HG02870 (cell line): ENCODE data around the gene HAPLN1.

Experiments used
- ATAC-seq: cut with Tn5 transposase; IDR thresholded peaks from one replicate; pipeline ENCODE4 v1.9.1; 2021; ENCODE audit warnings: mild to moderate bottlenecking, moderate library complexity; ENCODE audit not compliant: unreplicated experiment

The HAPLN1 gene

GRCh38 chr5:83718936-83719495 is 1.6 kb downstream of the HAPLN1 start:
- ATAC-seq: no peak

GRCh38 chr5:83718195-83718825 is 2.3 kb downstream of the HAPLN1 start:
- peak; percentile 79 for ATAC-seq

- no peak for ATAC-seq
These were observed 5.2 kb downstream of the HAPLN1 start for GRCh38 chr5:83715236-83716065.

GRCh38 chr5:83714810-83715209 is 5.8 kb downstream of the HAPLN1 start:
- ATAC-seq: no peak

GRCh38 chr5:83711982-83712601 is 8.6 kb downstream of the HAPLN1 start:
- peak; percentile 69 for ATAC-seq

DNA sequence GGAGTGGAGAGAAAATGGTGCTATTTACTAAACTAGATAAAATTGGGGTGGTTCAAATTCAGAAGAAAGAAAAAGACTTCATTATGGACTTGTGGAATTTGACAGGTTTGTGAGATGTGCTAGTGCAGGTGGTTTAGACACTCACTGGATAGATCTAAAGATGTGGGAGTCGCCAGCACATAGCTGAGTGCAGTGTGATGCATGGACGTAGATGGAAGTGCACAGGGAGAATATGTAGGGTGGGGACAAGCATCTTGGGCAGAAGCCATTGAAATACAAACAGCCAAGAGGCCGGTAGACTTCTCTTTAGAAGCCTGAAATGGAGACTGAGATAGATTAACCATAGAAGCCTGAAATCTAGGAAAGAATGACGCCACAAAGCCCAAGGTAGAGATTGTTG is 10.7 kb downstream of the HAPLN1 start:
- ATAC-seq: no peak

DNA sequence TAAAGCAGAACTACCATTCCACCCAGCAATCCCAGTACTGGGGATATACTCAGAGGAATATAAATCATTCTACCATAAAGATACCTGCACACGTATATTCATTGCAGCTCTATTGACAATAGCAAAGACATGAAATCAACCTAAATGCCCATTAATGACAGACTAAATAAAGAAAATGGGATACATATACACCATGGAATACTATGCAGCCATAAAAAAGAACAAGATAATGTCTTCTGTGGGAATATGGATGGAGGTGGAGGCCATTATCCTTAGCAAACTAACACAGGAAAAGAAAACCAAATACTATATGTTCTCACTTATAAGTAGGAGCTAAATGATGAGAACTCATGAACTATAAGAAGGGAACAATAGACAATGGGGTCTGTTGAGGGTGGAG is 12.5 kb downstream of the HAPLN1 start:
- ATAC-seq: no peak

DNA sequence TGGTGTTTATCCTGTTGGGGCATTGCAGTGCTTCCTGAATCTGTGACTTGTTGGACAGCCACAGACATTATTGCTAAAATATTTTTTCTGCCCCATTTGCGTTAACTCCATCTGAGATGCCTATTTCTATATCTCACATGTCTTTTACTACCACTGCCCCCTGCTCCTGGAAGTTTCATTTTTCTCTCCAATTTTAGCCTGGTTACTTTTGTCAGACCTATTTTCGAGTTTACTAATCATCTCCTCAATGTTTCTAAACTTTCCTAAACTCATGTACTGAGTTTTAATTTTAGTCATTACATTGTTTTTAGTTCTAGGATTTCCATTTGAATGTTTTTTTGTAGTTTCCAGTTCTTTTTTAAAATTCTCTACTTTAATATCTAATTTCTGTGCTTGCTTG is 17.6 kb downstream of the HAPLN1 start:
- peak; percentile 66 for ATAC-seq

- ATAC-seq: no peak
These were observed 18.8 kb downstream of the HAPLN1 start for GRCh38 chr5:83701886-83702285.

DNA sequence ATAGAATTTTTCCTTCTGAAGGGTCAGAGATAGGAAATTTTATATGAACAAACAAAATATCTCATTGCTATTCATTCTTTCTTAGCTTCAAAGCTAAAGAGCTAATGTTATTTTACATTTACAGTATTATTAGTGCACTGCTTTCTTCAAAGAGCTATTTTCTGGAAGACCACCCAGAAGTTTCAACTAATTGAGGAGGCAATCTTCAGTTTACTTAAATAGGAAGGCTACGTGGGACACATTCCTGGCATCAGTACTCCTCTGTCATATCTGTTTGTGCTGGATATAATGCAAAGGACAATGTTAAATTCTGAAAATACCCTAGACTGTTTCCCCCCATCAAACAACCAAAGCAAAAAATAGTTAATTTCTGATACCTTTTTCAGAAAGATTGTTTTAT is 30.8 kb downstream of the HAPLN1 start:
- no peak for ATAC-seq

- no peak for ATAC-seq
These were observed 32.4 kb downstream of the HAPLN1 start for GRCh38 chr5:83688281-83688680.

- no peak for ATAC-seq
These were observed 33.5 kb downstream of the HAPLN1 start for GRCh38 chr5:83687124-83687619.

DNA sequence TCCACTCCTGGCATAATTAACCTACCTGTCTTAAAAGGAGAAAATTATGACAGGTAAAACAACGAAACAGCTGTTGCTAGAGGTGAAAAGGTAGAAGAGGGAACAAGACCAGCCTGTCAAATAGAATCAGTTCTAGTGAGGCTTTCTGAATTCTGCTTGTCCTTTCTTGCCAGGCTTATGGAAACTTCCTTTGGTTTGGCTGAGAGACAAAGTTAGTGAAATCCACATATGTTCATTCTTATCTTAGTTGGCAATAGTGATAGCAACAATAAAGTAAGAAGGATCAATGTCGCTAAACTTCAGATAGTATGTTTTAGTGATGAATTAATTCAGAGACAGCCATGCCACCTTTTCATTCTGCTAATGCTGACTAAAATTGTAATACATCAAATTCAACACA is 34.4 kb downstream of the HAPLN1 start:
- no peak for ATAC-seq

GRCh38 chr5:83683836-83684235 is 36.8 kb downstream of the HAPLN1 start:
- no peak for ATAC-seq

DNA sequence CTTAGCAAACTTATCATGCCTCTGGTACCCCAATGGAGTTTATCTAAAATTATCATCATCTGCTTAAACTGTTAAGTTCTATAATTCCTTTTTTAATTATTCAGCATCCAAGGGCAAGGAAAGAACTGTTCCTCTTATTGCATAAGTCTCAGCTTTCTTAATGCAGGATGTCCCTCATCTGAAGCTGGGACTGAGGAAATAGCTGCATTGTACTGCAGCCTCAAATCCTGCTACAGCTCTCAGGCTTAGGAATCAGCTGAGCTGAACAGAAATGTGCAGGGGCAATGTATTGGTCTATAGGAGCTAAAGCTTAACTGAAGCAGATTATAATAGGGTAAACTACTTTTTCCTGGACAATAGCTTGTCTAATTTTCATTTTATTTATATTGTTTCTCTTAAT is 48.0 kb downstream of the HAPLN1 start:
- ATAC-seq: no peak

- ATAC-seq: no peak
These were observed 48.5 kb downstream of the HAPLN1 start for GRCh38 chr5:83672158-83672557.

DNA sequence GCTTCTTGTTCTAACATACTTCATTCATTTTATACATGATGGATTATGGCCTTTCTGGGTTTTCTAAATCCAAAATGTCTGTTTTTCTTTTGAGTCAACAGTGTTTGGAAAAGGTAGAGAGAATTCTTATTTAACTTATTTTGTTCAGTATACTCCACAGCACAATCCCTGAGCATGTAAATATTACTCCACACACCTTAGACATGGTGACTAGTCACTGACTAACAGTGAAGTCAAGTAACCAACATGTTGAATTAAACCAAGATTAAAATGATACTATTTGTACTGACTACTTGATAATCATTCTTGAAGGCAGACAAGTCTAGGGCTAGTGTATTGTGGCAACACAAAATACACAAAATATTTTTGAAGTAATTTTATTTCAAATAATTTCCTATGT is 55.0 kb downstream of the HAPLN1 start:
- no peak for ATAC-seq

- peak; percentile 62 for ATAC-seq
These were observed 58.1 kb downstream of the HAPLN1 start for GRCh38 chr5:83662558-83662957.

DNA sequence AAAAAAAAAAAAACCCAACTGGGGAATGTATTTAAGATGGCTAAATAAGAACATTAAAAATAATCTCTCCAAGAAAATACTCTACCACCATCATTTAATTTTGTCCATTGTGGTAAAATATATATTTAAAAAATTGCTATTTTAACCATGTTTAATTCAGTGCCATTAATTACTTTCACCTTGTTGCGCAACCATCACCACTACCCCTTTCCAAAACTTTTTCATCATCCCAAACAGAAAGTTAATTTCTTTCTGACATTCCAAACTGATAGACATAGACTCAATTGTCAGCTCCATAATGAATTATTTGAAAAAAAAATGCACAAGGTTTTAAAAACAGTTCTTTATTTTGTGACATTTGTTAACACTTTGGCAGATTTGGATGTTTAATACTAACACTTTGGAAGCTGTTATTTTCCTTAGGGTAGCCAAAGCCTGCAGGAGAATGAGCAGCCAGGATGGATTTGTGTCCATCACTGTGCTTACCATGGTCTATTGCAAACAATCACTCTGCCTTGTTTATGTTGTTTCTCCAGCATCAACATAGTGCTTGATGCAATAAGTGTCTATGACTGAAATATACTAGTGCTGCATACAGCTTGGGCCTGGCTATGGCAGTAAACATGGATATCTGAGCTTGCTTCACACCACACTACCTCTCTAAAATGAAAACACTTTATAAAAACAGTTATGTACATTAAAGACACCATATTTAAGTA is 62.7 kb downstream of the HAPLN1 start:
- no peak for ATAC-seq

DNA sequence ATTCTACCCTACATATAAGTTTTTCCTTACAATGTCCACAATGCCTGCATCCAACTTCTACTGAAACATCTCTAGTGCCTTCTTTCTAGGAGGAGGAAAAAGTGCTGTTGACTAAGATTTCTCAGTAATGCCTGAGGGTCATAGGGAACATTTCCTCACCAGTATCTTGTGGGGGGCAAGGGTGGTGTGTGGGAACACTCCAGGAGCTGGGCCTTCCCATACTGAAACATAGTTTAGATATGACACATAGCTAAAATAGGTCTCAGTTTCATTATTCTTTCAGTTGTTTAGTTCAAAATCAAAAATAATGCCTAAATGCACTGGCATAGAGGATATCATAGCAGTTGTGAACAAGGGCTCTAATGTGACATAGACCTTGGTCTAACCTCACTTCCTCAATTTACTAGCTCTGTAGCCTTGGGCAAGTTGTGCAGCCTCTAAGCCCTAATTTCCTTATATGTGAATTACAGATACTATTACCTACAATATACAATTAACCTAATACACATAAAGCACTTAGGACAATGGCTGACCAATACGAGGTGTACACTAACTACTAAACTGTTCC is 66.1 kb downstream of the HAPLN1 start:
- peak; percentile 45 for ATAC-seq

DNA sequence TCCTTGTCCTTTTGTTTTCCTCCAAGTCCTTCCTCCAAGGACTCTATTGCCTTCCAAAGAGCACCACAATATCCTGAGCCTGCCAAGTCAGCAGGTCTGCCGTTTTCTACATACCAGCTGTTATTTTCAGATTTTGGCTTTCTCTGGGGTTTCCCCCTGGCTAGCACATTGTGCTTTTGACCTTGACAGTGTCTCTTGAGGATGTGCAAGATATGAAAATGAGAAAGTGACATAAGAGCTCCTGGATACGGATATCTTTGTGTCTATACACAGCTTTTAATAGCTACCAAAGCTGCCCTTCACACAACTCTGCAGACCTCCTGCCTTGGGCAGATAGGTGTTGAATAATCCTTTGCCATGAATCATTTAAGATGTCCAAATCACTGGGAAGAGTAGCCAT is 67.0 kb downstream of the HAPLN1 start:
- ATAC-seq: peak; percentile 79
